ENCODE measurements around the gene CUBN.

The CUBN gene

DNA sequence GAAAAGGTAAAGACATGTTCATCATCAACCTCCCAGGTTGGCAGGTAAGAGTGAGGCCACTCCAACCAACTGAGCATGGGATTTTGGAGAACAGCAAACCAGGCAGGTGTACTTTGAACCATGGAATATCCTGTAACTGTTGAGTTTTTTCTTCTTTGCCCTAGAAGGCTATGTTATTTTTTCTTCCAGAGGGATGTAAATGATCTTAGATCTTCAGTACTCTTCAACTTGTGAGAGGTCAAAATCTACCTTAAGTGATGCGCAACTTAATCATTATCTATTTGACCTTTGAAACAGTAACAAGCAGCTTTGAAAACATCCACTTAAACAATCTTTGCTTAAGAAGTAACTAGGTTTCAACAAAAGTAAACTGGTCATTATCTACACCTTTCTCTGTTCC is at the start of gene CUBN:
CUBN (minus strand) TSS at position 71 of the 400 bp plus-strand sequence; CDS start at position 25, 46 bp downstream.
- Histone ChIP-seq H3K27ac (no peak within 1 kb of the TSS), H3K4me3 (no peak within 1 kb of the TSS)

DNA sequence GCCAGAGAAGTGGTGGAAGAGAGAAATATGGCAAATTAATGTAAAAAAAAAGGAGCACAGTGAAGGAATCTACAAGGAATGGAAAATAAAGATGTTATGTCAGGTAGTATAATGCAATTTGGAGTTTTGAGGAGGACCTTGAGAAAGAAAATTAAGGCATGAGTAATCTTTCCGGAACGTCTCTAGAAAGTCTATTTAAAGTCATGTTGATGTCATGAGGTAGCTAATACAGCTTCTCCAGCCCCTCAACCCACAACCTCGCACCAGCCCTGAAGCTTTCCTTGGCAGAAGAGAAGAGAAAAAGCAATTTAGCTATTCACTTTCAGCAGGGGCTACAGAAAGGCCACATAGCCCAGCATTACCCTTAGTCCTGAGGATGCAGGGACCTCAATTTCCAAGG is 49.4 kb upstream of the CUBN start:
- no peak overlapping the region for H3K4me3 ChIP-seq
- no peak overlapping the region for H3K27ac ChIP-seq

DNA sequence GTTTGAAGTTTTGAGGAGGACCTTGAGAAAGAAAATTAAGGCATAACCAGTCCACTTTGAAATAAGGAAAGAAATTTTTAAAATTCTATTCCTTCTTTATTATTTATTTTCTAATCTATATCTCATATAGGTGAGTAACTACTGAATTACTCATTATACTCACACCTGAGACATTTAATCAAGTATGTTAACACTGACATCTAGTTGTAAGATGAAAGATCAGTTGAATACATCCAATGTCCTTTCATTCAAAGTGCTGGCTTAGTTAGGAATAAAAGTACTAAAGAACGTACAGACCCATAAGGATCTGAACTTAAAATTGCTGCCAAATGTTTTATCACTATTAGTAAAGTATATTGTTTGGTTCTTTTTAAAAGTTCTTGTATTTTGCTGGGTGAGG is 48.4 kb upstream of the CUBN start:
- Histone ChIP-seq H3K27ac (no peak overlapping the region), H3K4me3 (no peak overlapping the region)

DNA sequence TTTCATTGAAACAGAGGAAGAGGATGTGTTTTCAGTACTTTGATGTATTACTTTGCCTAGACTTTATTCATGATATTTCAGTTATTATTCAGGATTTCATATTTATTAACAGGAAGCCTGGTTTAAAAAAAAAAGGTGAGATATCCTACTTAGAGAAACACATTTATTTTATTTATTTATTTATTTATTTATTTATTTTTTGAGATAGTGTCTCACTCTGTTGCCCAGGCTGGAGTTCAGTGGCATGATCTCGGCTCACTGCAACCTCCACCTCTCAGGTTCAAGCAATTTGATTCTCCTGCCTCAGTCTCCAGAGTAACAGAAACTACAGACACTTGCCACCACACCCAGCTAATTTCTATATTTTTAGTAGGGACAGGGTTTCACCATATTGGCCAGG is 47.4 kb upstream of the CUBN start:
- H3K27ac ChIP-seq = no peak overlapping the region
- no peak overlapping the region for H3K4me3 ChIP-seq

DNA sequence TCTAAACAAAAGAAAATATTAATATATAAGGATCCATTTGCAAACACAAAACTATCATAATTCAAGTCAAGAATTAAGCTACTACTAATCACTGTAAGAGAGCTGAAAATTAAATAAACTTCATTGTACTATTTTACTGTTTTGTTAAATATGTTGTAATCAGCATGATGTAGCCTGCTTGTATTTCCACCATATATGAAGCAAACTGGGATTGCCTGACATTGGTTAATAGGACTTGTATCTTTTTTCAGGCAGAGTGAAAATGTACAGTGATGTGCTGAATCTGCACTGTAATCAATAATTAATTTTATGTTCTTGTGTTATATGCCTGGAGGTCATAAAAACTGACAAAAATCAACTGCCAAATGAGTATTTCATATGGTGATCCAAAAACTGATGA is 46.5 kb upstream of the CUBN start:
- Histone ChIP-seq H3K4me3 (no peak overlapping the region), H3K27ac (peak overlapping the region in 1 of 21 experiments; percentile 8)

DNA sequence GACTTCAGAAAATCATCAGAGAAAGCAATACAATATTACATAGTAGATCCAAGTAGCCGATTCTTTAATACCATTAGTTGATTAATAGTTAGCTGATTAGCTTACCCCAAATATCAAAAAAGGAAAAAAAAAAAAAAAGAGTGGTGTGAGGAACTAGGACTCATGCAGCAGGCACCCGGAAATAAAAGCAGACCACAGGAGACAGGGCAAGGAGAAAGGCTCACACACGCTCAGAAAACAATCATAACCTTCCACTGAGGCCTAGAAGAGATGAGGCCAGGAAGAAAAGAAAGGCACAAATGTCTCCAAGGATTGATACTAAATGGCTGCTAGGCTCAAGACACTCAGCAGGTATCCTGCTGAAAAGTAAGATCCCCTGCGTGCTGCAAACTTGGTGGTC is 45.9 kb upstream of the CUBN start:
- peak overlapping the region in 4 of 21 experiments; percentile 3 to 44 (median 23) for H3K27ac ChIP-seq
- H3K4me3 ChIP-seq = no peak overlapping the region

DNA sequence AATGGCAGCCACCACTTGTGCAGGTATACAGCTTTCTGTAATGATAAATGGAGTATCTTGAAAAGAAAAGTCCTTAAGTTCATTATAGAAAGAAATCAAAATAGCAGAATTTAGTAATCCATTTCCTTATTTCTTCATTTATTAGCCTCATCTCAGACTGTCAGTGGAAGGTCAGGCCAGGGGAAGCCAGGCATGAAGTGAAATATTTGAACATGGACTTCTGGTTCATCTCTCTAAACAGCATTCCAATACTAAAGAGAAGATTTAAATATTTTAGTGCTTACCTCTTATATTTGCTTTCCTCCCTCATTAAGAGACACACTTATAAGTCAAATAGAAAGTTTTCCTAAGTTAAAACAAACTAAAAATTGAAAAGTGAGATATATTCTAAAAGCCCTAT is 45.0 kb upstream of the CUBN start:
- peak overlapping the region in 1 of 21 experiments; percentile 14 for H3K27ac ChIP-seq
- H3K4me3 ChIP-seq = no peak overlapping the region

DNA sequence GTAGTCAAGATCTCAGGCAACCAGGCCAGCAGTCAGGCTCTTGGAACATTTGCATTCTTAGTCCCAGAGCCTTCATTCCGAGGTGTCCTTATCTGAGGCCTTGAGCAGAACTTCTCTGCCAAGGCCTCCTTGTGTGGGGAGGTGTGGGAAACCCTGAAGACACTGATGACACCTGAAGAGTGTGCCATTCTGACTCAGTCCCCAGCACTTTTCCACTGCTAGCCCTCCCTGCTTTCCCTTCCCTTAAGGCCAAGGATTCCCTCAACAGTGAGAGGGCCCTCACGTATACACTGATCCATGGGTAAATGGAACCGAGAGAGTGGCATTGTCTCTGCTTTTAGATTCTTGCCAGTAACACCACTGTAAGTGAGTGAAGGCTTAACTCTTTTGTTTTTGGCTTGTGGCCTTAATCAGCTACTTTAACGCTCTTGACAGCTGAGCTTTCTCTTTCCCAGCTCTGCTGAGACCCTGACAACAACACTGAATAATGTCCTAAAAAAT is 41.6 kb upstream of the CUBN start:
- no peak overlapping the region for H3K4me3 ChIP-seq
- H3K27ac ChIP-seq = no peak overlapping the region

DNA sequence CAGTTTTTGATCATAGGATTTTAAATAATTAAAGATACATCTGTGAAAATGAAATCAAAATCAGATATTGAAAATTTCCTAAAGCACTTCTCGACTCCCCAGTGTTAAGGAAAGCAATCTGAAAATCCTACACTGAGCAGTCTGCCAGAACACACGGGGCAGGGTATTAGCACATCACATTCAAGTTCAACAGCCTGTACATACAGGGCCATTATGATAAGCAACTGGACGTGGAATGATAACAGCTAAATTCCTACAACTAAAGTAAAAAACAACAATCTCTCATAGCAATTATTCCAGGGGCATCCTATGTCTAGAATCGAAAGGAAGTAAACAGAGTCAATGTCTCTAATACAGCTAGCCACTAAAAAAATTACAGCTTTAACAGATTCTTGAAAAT is 40.2 kb upstream of the CUBN start:
- H3K27ac ChIP-seq = no peak overlapping the region

DNA sequence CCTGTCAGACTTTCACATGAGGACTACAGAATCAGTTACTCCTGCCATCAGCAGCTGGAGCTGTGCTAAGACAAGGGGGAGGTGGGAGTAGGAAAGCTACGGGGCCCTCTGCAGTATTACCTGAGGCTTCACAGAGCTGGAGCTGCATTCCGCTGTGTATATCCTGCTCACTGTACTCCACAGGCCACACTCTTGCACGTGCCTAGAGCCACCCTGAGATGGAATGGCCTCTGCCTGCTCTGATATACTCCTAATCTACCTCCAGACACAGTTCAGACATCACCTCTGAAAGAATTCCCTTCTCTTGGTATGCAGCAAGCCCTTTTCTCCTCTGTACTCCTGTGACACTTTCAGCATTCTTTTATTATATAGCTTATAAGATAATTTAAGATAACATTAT is 37.1 kb upstream of the CUBN start:
- H3K27ac ChIP-seq = no peak overlapping the region
- H3K4me3 ChIP-seq = no peak overlapping the region

More for the DNA sequence above, 40.2 kb upstream of the CUBN start:
- no peak overlapping the region for H3K4me3 ChIP-seq

DNA sequence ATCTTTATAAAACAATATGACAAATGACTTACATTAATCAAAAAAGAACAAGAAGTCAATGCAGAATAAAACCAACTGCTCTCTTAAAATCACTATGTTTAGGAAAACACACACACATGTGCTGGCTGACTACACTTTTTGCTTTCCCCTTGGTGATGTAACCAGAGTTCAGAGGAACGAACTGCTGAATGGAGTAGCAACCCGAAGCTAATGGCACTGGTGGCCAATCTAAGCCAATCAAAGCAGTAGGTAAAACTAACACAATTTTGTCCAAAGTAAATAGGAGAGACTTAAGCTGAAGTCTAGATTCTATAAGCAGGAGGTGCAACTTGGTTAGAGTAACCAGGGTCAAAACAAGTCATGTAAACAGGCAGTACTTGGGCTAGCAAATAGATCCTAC is 33.2 kb upstream of the CUBN start:
- Histone ChIP-seq H3K4me3 (no peak overlapping the region), H3K27ac (no peak overlapping the region)

DNA sequence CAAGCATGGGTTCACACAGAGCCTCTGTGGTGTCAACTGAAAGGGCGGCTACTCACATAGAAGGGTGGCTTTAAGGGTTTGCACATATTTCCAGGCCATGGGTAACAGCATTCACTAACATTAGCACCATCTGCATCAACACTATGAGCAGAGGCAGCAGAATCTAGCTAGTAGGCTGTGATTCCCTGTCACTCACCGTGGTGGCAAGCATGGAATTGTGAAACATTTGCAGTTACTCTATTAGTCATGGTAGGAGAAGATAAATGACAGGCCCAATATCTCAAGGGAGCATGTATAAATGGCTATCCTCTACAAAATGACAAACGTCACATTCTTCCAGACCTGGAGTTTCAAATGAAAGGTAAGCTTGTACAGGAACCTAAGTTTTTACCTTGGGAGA is 32.2 kb upstream of the CUBN start:
- Histone ChIP-seq H3K4me3 (no peak overlapping the region), H3K27ac (no peak overlapping the region)

DNA sequence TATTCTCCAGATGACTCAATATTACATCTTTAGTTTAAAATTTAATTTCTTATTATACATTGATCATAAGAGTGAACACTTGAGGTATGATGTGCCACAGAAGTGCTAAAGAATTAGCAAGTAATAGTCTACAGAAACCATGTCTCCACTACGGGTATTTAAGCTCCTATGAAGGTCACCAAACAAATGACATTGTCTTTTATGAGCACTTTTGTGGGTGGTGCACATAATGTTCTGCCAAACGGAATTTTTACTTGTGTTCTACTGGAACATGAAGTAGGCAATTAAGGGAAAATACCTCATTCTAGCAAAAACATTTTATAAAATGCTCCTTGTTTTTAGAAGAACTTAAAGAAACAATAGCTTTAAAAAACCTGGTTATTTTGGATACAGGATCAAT is 27.4 kb upstream of the CUBN start:
- Histone ChIP-seq H3K4me3 (no peak overlapping the region), H3K27ac (no peak overlapping the region)

DNA sequence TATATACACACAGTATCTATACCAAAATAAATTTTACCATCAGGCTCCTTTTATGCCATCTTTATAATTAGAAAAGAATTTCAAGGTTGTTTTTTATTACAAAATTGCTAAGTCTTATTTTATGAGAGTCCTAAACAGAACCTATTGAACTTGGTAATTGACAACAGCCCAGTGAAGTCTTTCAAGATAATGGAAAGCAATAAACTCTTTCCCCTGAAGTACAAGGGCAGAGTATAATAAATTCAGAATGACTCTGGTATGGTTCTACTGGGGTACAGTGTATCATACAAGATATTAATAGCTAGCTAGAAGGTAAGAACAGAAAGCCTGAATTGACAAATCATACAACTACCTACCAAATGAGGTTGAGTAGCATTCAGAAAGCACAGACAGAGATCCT is 26.2 kb upstream of the CUBN start:
- Histone ChIP-seq H3K27ac (no peak overlapping the region), H3K4me3 (no peak overlapping the region)

DNA sequence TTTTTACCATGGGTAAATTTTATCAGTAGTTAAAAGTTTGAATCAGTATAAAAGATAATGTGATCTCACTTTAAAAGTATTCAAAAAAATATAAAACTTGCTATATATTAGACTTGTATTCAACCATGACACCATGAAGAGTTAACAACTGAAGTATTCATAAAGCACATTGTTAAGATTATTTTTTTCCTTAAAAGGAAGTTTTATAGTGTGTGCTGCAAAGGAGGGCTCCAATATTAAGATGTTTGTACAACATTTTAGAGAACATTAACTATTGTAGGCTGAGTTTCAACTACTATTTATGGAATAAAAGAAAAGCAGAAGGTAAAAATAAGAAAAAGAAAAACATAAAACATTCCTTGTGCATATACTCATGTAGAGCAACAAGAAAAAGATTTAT is 24.5 kb upstream of the CUBN start:
- Histone ChIP-seq H3K4me3 (no peak overlapping the region), H3K27ac (no peak overlapping the region)

DNA sequence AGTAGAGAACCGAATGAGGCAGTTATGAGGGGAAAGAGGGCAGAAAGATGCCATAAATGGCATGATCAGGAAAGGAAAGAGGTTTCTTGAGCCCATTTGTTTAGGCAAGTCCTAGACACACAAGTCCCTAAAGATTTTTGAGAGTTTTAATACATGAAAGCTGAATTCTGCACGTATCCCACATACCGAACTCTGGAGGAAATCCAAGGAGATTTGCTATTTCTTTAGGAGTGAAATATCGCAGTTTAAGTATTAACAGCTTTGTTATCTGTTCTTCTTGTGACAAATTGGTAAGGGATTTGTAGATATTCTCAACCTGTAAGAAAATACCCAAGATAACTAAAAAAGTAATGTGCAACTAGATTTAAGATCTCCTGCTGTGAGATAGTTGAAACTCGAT is 23.7 kb upstream of the CUBN start:
- Histone ChIP-seq H3K27ac (no peak overlapping the region), H3K4me3 (no peak overlapping the region)

DNA sequence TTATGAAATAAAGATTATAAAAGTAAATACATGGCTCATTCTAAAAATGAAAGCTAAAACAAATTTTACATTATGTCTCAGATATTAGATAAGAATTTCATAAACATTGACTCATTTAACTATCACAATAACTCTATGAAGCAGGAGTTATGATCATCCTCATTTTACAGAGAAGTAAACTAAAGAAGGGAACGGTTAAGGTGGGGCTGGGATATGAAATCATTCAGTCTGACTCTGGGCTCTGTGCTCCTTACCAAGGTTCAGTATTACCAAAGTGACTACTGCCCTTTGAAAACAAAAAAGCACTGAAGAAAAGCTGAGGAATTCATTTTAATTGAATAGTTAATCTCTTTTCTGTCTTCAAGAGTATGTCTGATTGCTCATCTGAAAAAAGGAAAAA is 22.1 kb upstream of the CUBN start:
- H3K4me3 ChIP-seq = no peak overlapping the region
- H3K27ac ChIP-seq = no peak overlapping the region

DNA sequence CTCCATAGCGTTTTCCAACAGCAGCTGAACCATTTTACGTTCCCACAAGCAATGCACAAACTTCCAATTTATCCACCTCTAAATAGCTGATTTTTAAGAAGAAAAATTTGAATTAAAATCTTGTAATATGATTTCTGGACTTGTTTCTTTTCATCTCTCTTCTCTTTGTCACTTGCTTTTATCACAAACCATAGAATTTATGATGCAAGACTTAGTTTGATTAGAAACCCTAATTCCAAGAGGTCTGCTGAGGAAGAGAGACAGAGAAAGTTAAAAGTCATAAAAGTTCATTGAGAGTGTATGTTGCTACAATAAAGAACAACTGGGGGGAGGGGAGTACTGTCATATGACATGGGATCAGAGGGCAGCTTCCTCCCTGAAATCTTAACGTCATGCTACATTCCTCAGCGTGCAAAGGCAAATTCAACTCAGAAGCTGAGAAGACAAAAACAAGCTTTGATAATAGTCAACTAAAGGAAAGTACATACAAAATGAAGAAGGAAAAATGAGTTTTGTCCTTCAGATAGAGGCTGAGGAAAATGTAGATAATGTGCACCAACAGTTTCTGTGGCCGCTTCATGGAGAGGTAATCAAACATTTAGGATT is 18.4 kb upstream of the CUBN start:
- no peak overlapping the region for H3K27ac ChIP-seq

DNA sequence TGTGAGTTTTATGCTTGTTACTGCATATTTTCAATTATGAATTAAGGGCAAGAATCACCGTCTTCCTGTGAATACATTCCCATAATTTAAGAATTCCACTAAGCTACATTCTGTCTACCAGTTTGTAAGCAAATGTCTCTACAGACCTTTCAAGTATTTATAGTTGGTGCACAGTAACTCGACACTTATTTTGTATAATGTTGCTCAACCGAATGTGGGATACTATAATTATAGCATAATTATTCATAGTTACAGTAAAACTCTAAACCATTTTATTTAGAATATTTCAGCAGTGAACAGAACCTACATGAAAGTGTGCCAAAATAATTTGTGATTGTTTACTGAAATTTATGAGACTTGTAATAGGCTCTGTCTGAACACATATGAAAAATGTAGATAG is 17.3 kb upstream of the CUBN start:
- Histone ChIP-seq H3K4me3 (no peak overlapping the region), H3K27ac (no peak overlapping the region)

More for the DNA sequence above, 18.4 kb upstream of the CUBN start:
- no peak overlapping the region for H3K4me3 ChIP-seq

DNA sequence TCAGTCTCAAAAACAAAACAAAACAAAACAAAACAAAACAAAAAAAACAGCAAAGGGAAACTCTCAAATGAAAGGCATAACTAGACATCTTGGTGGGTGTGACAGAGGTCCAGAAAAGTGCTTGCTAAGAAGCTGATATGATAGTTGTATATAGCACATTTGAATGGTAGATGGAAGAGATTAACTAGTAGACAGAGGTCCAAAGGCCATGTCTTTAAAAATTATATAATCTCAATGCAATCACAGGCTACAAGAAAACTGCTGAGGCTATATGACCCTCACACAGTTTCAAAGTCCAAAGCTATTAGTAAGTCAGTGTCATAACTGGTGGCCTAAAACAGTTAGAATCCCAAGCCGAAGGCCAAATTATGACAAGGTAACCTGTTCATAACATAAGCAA is 15.6 kb upstream of the CUBN start:
- Histone ChIP-seq H3K27ac (no peak overlapping the region), H3K4me3 (no peak overlapping the region)

DNA sequence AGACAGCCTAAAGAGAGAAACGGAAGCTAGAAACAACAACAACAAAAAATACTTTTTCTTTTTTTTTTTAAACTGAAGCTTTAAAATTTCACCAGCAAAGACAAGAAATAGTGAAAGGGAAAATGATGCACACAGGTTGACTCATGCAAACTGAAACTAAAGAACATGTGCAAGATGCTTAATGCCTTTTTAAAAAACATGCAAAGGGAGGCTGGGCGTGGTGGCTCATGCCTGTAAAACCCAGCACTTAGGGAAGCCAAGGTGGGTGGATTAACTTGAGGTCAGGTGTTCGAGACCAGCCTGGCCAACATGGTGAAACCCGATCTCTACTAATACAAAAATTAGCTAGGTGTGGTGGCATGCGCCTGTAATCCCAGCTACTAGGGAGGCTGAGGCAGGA is 15.1 kb upstream of the CUBN start:
- H3K27ac ChIP-seq = no peak overlapping the region
- no peak overlapping the region for H3K4me3 ChIP-seq

DNA sequence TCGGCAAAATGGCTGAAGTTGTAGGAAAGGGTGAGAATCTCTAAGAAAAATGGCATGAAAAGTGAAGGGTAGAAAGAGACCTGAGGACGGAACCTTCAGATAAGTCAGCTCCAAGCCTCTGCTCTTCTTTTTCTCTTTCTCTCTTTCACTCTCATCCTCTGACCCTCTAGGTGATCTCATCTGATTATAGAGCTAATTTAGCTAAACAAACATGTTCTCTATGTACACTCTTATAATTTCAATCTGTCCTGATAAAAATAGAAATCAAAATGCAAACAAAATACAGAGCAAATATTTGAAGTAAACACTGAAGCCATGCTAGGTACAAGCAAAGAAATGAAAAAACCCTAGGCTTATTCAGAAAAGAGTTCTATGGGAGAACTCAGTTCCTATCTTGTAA is 14.4 kb upstream of the CUBN start:
- H3K4me3 ChIP-seq = no peak overlapping the region
- H3K27ac ChIP-seq = no peak overlapping the region
